HG02623 (cell line): Measurements from ENCODE around the gene OR10A7.
A peak's percentile ranks its signal among the peaks of the same experiment; 100 is the strongest.
"Not testable (repeated sequence)": the region's sequence is repeated elsewhere in the genome, so short reads cannot be mapped to it uniquely, and the experiment has no call there.

Source experiments
- ATAC-seq: cut with Tn5 transposase; IDR thresholded peaks from one replicate; pipeline ENCODE4 v1.9.1; 2021; ENCODE audit warnings: moderate library complexity; ENCODE audit not compliant: unreplicated experiment

OR10A7 gene, protein sequence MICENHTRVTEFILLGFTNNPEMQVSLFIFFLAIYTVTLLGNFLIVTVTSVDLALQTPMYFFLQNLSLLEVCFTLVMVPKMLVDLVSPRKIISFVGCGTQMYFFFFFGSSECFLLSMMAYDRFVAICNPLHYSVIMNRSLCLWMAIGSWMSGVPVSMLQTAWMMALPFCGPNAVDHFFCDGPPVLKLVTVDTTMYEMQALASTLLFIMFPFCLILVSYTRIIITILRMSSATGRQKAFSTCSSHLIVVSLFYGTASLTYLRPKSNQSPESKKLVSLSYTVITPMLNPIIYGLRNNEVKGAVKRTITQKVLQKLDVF

DNA sequence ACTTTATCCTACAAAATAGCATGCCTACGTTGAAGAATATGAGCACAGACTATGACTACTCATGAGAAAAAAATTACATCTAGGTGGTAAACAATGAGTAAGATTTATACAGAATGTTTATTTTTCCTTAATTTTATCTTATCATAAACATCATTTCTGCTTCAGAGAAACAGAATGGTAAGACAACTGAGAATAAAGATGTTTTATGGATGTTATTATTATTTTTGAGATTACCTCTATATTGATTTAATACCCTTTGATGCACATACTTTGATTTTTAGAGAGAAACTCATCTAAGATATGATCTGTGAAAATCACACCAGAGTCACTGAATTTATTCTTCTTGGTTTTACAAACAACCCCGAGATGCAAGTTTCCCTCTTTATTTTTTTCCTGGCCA lies at the start of gene OR10A7:
TSS of gene OR10A7 (plus strand) at position 301 of the 400 bp plus-strand sequence. CDS start at position 301, 0 bp downstream.
- ATAC-seq, result no peak

DNA sequence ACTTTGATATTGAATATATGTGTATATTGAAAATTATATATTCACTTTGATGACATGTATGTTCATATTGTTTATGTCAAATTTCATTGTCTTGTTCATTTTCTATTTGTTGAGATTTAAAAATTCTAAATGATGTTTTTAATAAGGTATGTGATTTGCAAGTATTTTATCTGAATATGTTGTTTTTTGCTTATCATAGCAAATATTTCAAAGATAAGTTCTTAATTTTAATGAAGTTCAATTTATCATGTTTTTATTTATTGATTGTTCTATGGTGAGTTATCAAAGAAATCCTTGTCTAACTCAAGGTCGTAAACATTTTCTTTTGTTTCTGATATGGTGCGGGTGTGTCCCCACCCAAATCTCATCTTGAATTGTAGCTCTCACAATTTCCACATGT lies 49.4 kb upstream of the OR10A7 start:
- ATAC-seq, result no peak

DNA sequence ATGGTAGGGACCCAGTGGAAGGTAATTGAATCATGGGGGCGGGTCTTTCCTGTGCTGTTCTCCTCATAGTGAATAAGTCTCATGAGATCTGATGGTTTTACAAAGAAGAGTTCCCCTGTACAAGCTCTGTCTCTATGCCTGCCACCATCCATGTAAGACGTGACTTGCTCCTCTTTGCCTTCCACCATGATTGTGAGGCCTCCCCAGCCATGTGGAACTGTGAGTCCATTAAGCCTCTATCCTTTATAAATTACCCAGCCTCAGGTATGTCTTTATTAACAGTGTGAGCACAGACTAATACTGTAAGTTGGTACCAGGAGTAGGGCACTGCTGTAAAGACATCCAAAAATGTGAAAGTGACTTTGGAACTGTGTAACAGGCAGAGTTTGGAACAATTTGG lies 49.0 kb upstream of the OR10A7 start:
- not testable (repeated sequence) for ATAC-seq

DNA sequence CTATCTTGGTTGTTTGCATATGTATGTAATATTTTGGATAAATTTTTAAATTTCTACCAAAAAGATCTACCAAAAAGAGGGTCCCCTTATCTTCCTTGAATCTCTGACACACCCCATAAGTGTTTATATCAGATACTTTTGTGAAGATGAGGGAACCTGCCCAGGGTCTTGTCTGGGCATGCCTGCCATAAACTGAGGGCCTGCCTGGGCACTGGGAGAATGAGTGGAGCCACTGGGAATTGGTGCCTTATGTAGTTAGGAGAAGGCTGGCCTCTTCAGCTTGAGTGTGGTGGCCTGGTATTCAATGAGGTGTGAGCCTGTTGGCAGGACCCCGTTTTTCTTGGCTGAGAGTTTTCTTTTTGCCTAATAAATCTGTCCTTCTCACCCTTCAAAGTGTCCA lies 48.1 kb upstream of the OR10A7 start:
- ATAC-seq, result no peak

DNA sequence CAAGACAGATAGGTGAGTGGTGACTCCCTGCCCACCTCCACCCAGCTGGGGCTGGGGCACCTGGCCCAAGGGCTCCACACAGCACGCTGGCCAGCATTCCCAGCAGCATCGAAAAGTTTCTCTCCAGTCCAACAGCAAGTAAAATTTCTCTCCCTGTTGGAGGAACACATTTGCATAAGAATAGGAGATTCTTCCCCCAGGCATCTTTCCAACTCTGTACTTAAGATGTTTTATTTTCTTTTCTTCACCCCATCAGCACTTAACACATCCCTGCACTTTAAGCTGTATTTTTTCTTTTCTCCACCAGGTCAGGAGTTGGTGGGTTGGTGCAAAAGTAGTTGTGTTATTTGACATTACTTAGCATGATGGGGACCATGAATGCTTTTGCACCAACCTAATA lies 47.4 kb upstream of the OR10A7 start:
- ATAC-seq, result no peak

DNA sequence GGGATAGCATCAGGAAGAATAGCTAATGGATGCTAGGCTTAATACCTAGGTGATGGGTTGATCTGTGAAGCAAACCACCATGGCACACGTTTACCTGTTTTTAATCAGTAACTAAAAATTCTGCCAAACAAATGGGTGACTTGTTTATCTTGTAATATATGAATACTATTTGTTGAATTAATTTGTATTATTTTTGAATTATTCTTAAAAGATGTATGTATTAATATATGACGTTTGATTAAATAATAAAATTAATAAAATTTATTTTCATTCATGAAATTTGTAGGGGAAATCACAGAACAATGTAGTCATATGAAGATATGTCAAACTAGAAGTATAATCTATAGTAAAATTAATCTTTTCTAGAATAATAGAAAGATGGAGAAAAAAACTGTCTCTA lies 32.3 kb upstream of the OR10A7 start:
- no peak for ATAC-seq

DNA sequence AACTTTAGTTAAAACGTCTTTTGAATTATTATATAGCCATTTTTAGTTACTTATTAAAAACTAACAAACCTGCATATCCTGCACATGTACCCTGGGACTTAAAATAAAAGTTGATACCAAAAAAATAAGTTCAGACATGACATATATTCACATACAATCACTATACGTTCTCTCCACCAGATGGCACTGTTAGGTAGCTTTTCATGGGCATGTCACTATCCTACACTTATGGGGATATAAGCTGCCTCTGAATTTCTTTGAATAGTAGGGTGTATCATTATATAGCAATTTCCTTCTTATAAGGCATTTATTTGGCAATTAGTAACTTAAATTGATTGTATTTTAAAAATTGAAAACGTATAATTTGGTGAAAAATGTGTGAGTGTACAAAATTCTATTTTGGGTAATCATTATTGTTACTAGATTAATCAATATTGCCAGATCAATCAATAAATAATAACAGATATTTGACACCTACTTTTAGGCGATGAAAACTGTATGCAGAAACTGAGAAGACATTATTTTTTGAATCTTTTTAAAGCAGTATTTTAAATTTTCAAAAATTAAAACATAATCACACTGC lies 31.8 kb upstream of the OR10A7 start:
- ATAC-seq, result peak; percentile 73

DNA sequence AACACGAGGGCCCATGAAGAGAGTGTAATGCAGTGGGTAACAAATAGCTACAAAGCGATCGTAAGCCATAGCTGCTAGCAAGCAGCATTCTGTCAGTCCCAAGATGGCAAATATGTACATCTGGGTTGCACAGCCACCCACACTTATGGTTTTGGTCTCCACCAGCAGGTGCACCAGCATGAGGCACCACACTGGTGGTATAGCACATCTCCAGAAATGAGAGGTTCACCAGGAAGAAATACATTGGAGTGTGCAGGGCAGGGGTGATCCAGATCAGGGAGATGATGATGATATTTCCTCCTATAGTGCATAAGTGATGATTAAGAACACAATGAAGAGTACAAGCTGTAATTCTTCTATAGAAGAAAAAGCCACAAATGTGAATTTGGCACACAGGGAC lies 26.4 kb upstream of the OR10A7 start:
- ATAC-seq, result no peak

DNA sequence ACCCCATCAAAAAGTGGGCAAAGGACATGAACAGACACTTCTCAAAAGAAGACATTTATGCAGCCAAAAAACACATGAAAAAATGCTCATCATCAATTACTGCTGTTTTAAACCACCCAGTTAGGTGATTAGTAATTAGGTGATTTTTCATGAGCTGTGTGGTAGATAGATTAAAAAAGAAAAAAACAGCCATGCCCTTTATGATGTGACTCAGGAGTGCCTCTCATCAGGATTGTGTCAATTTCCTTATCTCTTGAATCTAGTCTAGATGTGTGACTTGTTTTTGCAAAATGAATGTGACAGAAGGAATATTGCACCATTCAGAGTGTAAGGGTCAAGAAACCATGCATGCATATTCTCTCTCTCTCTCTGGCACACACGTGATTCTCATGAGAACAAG lies 5.7 kb downstream of the OR10A7 start:
- no peak for ATAC-seq

DNA sequence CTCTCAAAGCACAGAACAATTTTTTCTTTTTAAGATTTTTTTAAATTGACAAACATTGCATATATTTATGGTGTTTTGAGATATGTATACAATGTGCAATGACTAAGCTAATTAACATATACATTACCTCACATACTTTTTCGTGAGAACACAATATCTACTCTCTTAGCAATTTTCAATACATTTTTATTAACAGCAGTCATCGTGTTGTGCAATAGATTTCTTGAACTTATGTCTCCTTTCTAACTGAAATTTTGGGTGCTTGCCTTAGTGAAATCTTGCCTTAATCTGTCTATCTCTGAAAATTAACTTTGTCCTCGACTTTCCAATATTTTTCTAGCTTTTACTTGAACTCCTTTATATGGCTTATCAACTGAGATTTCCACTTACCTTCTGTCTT lies 6.8 kb downstream of the OR10A7 start:
- ATAC-seq, result no peak

DNA sequence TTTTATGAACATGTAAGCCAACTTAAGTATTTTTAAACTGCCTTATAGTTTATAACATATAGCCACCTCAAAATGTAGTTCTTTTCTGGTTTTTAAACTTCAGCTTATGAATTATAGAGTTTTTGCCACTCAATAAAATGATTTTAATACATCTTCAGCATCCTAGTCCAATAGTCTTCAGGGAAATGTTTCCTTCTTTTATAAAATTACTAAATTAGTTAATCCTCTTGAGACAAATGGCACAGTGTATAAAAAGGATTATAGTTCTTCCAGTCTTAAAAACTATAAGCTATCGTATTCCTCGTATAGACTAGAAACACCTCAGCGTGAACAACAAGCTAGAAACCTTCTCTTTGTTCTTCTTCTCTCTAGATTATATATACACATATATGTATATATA lies 23.5 kb downstream of the OR10A7 start, which contains the start of gene OR6C74:
TSS of gene OR6C74 (plus strand) at position 301 of the 400 bp plus-strand sequence. CDS start 2,679 bp downstream, outside the sequence.
- no peak for ATAC-seq

DNA sequence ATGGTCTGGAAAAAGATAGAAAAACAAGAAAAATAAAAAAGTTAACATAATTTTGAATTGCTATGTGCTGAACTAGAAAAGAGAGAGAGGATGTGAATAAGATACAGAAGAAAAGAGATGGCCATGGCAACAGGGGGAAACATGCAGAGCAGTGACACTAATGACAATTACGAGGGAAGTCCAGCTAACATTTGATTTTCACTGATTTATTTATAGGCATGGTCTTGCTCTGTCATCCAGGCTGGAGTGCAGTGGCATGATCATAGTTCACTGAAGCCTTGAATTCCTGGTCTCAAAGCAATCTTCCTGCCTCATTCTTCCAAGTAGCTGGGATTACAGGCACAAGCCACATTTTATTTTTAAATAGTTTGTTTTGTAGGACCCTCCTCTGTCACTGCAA lies 25.3 kb downstream of the OR10A7 start:
- ATAC-seq, result no peak

DNA sequence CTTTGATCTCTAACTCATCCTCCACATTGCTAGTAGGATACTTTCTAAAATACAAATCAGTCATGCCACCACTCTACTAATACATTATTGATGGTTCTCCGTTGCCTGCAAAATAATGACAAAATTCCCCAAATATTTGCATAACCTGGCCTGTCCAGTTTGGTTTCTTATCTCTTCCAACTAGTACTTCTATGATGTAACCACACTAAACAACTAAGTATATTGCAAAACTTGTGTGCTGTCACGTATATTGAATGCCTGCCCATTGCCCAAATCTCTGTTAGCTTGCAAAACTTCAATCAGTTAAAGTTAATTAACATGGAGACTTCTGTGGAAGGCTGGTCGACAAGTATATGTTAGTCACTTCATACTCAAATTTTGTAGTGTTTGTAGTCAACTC lies 30.1 kb downstream of the OR10A7 start:
- no peak for ATAC-seq

DNA sequence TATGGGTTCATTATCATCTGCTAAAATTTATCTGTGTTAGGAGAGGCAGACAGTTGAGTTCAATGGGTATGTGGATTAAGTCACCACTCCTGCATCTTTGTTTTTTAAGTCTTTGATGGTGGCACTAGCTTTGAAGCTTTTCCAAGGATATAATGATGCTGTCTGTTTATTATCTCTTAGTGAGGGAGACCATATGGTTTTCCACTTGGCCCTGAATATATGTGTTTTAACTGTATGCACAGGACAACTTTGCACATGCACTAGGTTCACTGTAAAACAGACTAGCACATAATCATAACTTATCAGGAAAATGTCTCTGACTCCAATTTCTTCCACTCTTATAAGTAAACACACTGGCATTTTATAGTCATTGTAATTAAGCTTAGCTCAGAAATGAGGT lies 32.5 kb downstream of the OR10A7 start:
- no peak for ATAC-seq

DNA sequence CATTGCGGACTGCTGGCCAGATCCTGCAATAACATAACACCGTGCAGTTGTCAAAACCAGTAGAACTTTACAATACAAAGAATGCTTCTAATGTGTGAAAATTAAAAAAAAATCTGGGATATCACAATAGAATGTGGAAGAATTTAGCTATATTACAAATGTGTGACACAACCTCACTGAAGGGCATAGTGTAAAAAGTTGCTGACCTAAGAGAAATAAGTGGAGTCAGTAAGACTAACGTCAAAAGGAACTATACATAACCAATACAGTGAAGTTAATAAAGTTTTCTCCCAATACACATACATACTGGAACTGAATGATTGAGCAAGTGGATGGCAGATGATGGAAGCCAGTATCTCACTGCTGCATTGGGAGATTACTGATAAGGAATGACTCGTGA lies 36.0 kb downstream of the OR10A7 start:
- ATAC-seq, result no peak

DNA sequence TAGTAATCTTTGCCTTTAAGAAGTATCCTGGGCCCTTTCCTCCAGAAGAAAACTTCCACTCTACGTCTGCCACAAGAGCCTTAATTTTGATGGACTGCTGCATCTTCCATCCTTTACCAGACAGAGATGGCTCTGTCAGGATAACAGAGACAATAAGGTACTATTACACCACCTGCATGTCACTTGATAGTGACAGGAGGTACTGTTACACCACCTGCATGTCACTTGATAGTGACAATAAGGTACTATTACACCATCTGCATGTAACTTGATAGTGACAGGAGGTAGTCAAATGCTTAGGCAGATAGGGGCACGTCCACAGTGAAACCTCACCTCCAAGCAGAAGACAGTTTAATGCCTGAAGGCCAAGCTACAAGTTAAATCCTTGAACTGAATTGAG lies 37.5 kb downstream of the OR10A7 start:
- ATAC-seq, result no peak
